ENCODE data around the gene DGCR2.

DNA sequence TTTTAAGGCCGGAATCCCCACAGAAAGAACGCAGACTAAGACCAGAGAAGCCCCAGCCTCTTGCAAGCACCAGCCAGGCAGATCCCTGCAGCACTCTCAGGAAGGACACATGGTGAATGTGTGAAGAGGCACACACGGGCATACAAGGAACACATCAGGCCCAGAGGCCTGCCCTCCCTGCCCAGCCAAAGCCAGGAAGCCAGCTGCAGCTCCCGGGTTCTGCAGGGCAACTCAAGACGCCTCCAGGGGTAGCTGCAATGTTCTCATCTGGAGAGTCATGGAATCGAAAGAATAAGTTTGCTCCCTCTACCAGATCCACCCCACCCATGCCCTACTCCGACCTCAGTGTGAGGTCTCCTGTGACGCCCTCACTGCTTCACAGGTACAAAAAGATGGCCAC lies 2.3 kb downstream of the DGCR2 start:
- TF ChIP-seq NFRKB (IDR thresholded peaks at IDR 0.05) (no peak), FOXA1 (IDR thresholded peaks at IDR 0.05) (no peak), FOXM1 (IDR thresholded peaks at IDR 0.05; ENCODE audit: borderline replicate concordance) (no peak), ZNF384 (IDR thresholded peaks at IDR 0.05) (no peak), L3MBTL2 (conservative IDR thresholded peaks at IDR 0.05) (no peak)

Measured in HEK293T (cell line).